ENCODE data around the gene DHX29.

The DHX29 gene

GRCh38 chr5:55234121-55234700 is 73.3 kb downstream of the DHX29 start:
- intact Hi-C loops (cut with DNase I): loop anchor here (5.0 kb wide), 1 partner anchor 57 kb away; no protein-coding TSS in a partner anchor
- DNase-seq: peak in 3 of 10 donors; percentile 12 to 83 (median 67)

- peak in 9 of 10 donors; percentile 43 to 95 (median 67) for DNase-seq
- intact Hi-C loops (cut with DNase I): loop anchor here (5.0 kb wide), 1 partner anchor 56 kb away; no protein-coding TSS in a partner anchor
Observed at GRCh38 chr5:55232985-55233928, 74.2 kb downstream of the DHX29 start, which contains the start of gene CCNO. Gene CCNO, minus strand, starts transcription at chr5:55233608. Its CDS starts 85 bp downstream, at chr5:55233523.

- intact Hi-C loops (cut with DNase I): loop anchor here (5.0 kb wide), 1 partner anchor 55 kb away; no protein-coding TSS in a partner anchor
- DNase-seq: peak in 6 of 10 donors; percentile 30 to 87 (median 62)
Observed at GRCh38 chr5:55232271-55232984, 75.1 kb downstream of the DHX29 start.

GRCh38 chr5:55231919-55232270 is 75.6 kb downstream of the DHX29 start:
- intact Hi-C loops (cut with DNase I): loop anchor here (5.0 kb wide), 1 partner anchor 55 kb away; no protein-coding TSS in a partner anchor
- DNase-seq: no peak

- intact Hi-C loops (cut with DNase I): loop anchor here (5.0 kb wide), 1 partner anchor 54 kb away; no protein-coding TSS in a partner anchor
- DNase-seq: peak in 6 of 10 donors; percentile 33 to 92 (median 61)
Observed at GRCh38 chr5:55231029-55231918, 76.2 kb downstream of the DHX29 start.

GRCh38 chr5:55230086-55230629 is 77.3 kb downstream of the DHX29 start:
- intact Hi-C loops (cut with DNase I): loop anchor here (5.0 kb wide), 1 partner anchor 53 kb away; no protein-coding TSS in a partner anchor
- no peak for DNase-seq

- DNase-seq: no peak
- intact Hi-C loops (cut with DNase I): no loop called here
Observed at GRCh38 chr5:55227664-55228430, 79.6 kb downstream of the DHX29 start.

GRCh38 chr5:55226934-55227663 is 80.4 kb downstream of the DHX29 start, which contains the start of gene MCIDAS:
Gene MCIDAS, minus strand, starts transcription at chr5:55227315. Its CDS starts 177 bp downstream, at chr5:55227138.
- intact Hi-C loops (cut with DNase I): no loop called here
- peak in 4 of 10 donors; percentile 12 to 87 (median 48) for DNase-seq

GRCh38 chr5:55226027-55226933 is 81.2 kb downstream of the DHX29 start:
- intact Hi-C loops (cut with DNase I): no loop called here
- DNase-seq: peak in 3 of 10 donors; percentile 26 to 77 (median 75)

- intact Hi-C loops (cut with DNase I): no loop called here
- no peak for DNase-seq
Observed at GRCh38 chr5:55225346-55225745, 82.1 kb downstream of the DHX29 start.

- no peak for DNase-seq
- intact Hi-C loops (cut with DNase I): no loop called here
Observed at GRCh38 chr5:55223812-55224240, 83.7 kb downstream of the DHX29 start.

- intact Hi-C loops (cut with DNase I): no loop called here
- peak in 1 of 10 donors; percentile 60 for DNase-seq
Observed at GRCh38 chr5:55222985-55223811, 84.3 kb downstream of the DHX29 start.

- intact Hi-C loops (cut with DNase I): no loop called here
- DNase-seq: peak in 1 of 10 donors; percentile 57
Observed at GRCh38 chr5:55222092-55222984, 85.2 kb downstream of the DHX29 start.

GRCh38 chr5:55220433-55221185 is 86.9 kb downstream of the DHX29 start:
- intact Hi-C loops (cut with DNase I): no loop called here
- DNase-seq: peak in 2 of 10 donors; percentile 69 to 83

Measured in posterior cingulate gyrus (tissue), 11 donors.